ENCODE results near the gene CEP290.
A peak's percentile ranks its signal among the peaks of the same experiment; 100 is the strongest.

The CEP290 gene

DNA sequence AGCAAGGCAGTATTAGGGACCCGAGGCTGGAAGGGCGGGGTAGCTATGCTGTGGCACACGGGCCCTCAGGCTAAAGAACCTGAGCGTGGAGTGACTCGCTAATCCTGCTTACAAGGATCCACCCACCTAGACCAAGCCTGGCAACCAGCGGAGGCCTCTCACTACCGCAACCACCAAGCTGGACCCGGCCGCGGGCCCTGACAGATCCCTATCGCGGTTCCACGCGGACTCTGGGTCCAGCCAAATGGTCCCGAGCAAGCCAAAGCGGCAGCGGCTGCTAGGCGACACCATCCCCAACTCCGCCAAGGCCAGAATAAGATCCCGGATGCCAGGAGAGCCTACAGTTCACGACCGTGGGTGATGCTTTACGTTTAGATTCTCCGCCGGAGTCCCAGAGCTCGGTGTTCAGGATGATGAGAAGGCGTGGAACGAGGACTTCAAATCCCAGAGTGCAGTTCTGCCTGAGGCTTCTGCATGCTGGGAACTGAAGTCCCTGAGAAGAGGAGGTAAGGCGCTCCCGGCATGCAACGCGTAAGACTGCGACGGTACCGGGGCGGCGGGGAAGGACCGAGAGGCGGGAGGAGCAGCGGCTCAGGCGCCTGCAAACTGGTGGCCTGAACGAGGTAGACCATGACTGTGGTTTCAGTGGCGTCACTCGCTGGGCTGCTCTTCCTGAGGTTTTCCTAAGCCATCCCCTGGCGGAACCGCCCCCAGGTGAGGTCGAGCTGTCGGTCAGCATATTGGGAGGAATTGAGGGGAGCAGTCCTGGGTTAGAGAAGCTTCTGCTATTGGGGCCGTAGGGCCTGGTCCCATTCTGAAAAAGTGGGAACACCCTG lies at the start of gene CEP290, which contains the start of gene TMTC3:
TSS of gene CEP290 (minus strand) at position 315 of the 836 bp plus-strand sequence. CDS start 781 bp downstream, outside the sequence.
TSS of gene TMTC3 (plus strand) at position 534 of the 836 bp plus-strand sequence. CDS start 6,009 bp downstream, outside the sequence.
- DNase-seq (ENCODE audit: low read depth), result peak; percentile 93

DNA sequence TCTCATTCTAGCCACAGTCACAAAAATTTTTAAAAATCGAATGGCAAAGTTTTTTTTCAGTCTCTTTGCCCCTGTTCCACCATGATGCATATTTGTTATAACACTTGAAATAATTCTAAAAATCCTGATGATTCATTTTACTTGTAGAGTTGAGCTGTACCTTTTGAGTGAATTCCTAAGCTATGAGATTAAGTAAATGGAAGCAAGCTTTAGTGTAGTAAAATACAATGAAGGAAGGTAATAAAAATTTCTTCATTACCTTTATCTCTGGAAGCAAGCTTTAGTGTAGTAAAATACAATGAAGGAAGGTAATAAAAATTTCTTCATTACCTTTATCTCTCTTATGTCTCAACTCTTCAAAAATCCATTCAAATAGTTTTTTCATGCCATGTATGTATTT lies 46.3 kb upstream of the CEP290 start:
- DNase-seq (ENCODE audit: low read depth), result no peak

GRCh38 chr12:88187571-88187970 lies 45.7 kb upstream of the CEP290 start:
- DNase-seq (ENCODE audit: low read depth), result no peak

DNA sequence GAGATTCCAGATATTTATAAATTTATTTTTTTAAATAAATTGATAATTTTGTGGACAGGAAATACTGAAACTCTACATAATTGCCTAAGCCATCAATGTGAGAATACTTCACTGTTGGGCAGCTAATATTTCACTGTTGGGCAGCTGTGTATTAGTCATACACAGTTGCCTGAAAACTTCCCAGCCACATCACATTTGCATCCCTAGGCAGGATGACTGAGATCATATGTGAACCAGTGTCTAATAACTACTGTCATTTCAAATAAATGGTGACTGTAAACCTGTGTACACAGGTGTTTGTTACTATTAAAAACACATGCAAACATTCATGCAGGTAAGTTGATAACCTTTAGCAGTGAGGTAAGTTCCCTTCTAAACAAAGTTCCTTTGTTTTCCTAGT lies 44.1 kb upstream of the CEP290 start:
- no peak for DNase-seq (ENCODE audit: low read depth)

GRCh38 chr12:88185279-88185678 lies 43.4 kb upstream of the CEP290 start:
- DNase-seq (ENCODE audit: low read depth), result no peak

DNA sequence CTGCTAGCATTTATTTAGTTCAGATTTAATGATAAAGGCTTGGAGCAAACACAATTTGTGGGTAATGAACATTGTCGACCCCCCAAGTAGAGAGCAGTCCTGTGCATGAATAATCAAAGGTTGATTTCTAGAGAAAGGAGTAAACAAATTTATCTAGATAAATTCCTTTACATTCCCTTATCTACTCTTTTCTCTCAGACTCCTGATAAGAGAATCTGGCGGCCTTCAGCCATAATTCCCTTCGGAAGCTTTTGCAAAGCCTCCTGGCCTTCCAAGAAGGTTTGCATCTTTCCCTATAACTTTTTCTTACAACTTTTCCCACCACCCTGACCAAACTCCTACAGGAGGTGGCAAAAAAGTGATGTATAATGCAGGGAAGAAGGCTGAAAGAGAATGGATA lies 42.3 kb upstream of the CEP290 start:
- DNase-seq (ENCODE audit: low read depth), result no peak

DNA sequence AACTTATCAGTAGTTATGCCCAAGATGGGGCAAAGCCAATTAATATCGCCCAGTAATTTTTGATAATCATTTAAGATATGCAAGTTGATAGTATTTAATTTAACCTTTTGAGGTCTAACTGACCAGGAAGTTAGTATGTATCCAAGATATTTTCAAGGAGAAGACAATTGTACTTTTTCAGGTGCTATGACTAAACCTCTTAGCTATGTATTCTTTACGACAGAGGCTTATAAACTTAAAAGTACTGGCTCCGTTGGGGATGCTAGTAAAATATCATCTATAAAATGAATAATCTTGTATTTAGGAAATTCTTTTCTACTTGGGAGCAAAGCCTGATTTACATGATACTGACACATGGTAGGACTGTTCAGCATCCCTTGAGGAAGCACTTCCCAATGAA lies 40.5 kb upstream of the CEP290 start:
- no peak for DNase-seq (ENCODE audit: low read depth)

DNA sequence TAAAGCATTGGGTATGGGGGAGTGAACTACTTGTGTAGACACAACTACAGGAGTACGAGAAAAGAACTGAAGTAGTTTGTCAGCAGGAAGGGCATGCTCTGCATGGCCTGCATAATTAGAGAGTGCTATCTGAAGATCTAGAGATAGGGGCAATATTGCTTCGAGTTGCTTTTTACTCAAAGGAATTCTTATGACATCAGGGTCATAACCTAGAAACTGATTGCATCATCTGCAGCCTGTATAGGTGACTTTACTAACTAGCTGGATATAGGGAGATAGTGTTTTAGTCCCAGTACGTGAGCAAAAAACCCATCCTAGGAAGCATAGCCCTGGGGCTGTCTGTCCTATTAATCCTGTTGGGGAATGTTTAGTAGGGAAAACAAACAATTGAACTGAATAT lies 40.0 kb upstream of the CEP290 start:
- DNase-seq (ENCODE audit: low read depth), result no peak

- DNase-seq (ENCODE audit: low read depth), result no peak
Observed at GRCh38 chr12:88179436-88180014, 37.6 kb upstream of the CEP290 start.

GRCh38 chr12:88175544-88175943 lies 33.7 kb upstream of the CEP290 start:
- no peak for DNase-seq (ENCODE audit: low read depth)

DNA sequence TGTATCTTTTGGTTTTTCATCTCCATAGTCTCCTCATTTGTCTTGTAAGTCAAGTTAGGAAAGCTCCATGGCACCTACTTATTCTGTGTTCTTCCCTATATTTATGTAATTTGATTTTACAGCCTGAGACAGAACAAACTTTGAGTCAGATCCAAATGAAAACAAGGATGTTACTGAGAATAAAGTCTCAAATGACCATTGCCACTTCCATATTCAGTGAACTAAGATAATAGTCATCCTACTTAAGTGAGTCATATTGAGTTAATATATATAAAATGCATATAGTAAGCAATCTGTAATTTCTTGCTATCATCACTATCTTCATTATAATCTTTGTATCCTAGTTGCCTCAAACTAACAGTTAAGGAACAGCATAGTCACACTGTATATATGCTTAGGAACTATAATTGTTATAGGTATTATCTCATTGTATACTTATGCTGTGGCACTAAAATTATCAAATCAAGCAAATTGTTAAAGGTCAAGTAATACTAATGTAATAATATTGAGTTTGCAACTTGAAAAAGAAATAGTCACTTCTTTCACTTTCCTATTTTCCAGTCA lies 31.0 kb upstream of the CEP290 start:
- no peak for DNase-seq (ENCODE audit: low read depth)

DNA sequence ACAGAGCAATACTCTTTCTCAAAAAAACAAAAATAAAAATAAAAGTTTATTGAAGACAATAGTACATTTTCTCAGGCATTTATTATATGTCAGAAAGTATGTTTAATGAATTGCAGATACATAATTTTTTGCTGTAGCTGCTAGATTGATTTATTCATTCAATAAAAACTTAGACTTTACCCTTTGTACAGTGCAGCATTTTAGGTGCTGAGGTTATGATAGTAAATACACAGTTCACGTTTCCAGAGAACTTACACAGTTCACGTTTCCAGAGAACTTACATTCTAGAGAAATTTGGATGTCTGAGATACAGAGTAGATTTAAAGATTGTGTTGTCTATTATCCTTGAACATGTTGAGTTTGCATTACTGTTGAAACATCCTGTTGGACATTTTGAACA lies 25.5 kb upstream of the CEP290 start:
- no peak for DNase-seq (ENCODE audit: low read depth)

DNA sequence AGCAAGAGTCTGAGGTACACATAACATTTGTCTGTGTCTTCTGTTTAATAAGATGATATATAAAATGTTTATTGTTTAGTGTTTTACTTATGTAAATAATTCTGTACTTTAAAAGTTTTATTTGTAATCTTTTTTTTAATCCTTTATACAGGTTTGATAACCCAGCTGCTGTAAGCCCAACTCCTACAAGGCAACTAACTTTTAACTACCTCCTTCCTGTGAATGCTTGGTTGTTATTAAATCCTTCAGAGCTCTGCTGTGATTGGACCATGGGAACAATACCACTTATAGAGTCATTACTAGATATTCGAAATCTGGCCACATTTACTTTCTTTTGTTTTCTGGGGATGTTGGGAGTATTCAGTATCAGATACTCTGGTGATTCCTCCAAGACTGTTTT lies 24.3 kb upstream of the CEP290 start:
- DNase-seq (ENCODE audit: low read depth), result no peak

- no peak for DNase-seq (ENCODE audit: low read depth)
Observed at GRCh38 chr12:88163371-88163770, 21.5 kb upstream of the CEP290 start.

DNA sequence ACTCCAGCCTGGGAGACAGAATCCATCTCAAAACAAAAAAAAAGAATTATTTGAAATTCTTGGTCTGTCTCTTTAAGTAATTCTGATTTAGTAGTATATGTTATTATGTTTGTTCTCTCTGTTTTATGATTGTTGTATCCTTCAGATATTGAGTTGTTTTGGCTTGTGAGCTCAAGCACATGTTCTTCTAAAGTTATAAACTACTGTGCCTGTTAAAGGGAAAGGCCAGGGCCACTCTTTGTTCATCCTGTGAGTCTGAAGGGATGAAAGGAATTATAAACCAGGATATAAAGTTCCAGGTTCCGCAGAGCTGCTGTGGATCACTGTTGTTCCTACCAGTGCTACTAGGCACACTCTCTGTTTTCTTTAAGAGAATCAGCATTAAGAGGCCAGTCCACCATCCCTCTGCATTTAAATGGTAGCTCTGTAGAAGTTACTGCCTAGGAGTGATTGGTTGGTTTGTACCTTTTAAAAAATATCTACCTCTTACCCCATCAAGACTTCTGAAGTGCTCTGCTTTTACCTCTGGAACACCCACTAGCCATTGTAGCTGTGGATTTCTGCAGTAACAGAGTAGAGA lies 14.3 kb upstream of the CEP290 start:
- no peak for DNase-seq (ENCODE audit: low read depth)

DNA sequence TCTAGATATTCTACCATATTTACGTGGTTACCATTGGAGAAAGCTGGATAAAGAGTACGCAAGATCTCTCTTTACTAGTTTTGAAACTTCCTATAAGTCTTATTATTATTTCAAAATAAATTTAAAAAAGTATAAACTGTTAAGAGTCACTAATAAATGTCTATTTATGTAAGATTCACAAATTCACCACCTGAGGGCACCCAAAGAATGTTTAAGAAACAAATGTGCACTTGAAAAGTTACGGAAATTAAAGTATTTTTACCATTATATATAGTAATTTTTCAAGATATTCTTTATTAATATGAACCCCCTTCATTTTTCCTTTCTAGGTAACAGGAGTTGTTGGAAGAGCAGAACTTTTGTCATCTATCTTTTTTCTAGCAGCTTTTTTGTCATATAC lies 12.1 kb upstream of the CEP290 start:
- no peak for DNase-seq (ENCODE audit: low read depth)

- no peak for DNase-seq (ENCODE audit: low read depth)
Observed at GRCh38 chr12:88150063-88150462, 8.2 kb upstream of the CEP290 start.

DNA sequence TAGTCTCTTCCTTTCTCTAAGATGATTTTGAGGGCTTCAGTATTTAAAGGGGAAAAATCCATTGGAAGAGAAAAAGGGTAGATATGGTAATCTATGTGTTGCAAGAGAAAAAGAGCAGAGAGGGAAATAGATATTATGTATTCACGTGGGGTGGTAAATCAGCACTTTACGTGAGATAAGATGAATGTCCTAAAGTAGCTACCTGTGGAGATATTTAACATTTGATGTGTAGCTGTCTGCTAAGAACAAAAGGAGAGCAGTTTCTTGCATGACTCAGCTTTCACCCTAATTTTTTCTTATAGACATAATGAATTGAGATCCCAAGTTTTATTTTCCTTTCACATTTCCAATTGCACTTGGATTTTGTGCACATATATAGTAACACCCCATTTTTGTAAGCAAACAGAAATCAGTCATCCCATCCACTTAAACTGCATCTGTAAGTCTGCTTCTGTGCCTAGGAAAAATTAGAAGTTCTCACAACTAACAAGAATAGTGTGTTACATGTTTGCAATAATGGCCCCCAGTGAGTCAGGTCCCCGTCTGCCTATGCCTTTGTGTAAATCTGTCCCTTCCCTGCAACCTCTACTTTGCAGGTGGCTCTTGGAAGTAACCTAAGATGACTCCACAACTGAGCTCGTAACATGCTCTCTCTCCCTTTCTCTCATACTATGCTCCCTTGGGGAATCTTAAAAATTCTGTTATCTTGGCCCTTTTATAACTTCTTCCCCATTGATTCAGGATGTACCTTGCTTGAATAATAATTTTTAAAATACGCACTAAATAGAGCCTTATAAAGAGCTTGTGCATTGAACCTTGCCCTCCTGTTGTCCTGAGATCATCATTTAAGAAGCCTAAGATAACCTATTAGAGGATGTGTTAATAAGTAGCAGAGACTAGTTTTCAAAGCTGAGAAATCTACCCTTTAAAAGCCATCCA lies 3.9 kb upstream of the CEP290 start:
- DNase-seq (ENCODE audit: low read depth), result no peak

GRCh38 chr12:88144546-88145468 lies 2.9 kb upstream of the CEP290 start:
- DNase-seq (ENCODE audit: low read depth), result no peak

DNA sequence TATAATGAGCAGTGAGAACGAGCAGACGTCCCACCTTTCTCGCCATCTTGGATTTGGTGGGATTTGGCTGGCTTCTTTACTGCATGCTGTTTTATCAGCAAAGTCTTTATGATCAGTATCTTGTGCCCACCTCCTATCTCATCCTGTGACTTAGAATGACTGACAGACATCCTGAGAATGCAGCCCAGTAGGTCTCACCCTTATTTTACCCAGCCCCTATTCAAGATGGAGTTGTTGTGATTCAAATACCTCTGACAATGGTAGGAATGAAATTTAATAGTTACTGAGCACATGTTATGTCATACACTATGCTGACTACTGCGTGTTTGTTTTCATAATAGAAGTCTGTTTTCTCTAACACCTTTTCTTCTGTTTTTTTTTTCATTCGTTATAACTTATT lies 2.1 kb upstream of the CEP290 start:
- no peak for DNase-seq (ENCODE audit: low read depth)

GRCh38 chr12:88142610-88142991 lies 713 bp upstream of the CEP290 start:
- DNase-seq (ENCODE audit: low read depth), result no peak

Measured in CMK (cell line).